GM18907 (cell line): Measurements from ENCODE around the gene PRAF2.

Source experiments
- ATAC-seq: cut with Tn5 transposase; IDR thresholded peaks from one replicate; pipeline ENCODE4 v1.9.1; 2021; ENCODE audit warnings: mild to moderate bottlenecking, moderate library complexity; ENCODE audit not compliant: unreplicated experiment

Gene PRAF2

DNA sequence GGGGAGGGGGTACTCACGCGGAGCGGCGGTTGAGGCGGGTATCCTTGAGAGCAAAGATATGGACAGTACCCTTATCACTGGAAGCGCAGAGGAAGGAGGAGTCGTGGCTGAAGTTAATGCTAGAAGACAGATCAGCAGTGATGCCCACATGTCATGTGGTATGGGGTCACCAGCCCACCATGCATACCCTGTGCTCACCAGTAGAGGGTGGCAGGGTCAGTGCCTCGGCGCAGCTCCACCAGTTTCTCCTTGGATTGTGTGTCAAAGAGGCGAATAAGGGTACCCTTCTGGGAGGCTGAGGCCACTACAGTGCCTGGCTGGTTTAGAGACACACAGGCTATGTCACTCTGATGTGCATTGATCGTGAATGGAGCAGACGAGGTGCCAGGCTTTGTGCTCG is 1.5 kb upstream of the PRAF2 start:
- no peak for ATAC-seq

- ATAC-seq: no peak
Measured at GRCh38 chrX:49072712-49073095, 1.1 kb downstream of the PRAF2 start.

GRCh38 chrX:49071877-49072711 is 1.7 kb downstream of the PRAF2 start:
- no peak for ATAC-seq

GRCh38 chrX:49070988-49071387 is 2.8 kb downstream of the PRAF2 start:
- no peak for ATAC-seq

GRCh38 chrX:49069038-49069437 is 4.8 kb downstream of the PRAF2 start:
- ATAC-seq: no peak

DNA sequence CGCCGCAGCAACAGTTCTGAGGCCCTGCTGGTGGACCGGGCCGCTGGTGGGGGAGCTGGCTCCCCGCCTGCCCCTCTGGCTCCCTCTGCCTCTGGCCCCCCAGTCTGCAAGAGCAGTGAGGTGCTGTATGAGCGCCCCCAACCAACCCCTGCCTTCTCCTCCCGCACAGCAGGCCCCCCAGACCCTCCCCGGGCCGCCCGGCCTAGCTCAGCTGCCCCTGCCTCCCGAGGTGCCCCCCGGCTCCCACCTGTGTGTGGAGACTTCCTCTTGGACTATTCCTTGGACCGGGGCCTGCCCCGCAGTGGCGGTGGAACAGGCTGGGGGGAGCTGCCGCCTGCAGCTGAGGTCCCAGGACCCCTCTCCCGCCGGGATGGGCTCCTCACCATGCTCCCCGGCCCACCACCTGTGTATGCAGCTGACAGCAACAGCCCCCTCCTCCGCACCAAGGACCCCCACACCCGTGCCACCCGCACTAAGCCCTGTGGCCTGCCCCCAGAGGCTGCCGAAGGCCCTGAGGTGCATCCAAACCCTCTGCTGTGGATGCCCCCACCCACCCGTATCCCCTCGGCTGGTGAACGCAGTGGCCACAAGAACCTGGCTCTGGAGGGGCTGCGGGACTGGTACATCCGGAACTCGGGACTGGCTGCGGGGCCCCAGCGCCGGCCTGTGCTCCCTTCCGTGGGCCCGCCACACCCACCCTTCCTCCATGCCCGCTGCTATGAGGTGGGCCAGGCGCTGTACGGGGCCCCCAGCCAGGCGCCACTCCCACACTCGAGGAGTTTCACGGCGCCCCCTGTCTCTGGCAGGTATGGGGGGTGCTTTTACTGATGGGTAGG is 6.3 kb downstream of the PRAF2 start:
- no peak for ATAC-seq

GRCh38 chrX:49066690-49067089 is 7.1 kb downstream of the PRAF2 start:
- ATAC-seq: no peak

DNA sequence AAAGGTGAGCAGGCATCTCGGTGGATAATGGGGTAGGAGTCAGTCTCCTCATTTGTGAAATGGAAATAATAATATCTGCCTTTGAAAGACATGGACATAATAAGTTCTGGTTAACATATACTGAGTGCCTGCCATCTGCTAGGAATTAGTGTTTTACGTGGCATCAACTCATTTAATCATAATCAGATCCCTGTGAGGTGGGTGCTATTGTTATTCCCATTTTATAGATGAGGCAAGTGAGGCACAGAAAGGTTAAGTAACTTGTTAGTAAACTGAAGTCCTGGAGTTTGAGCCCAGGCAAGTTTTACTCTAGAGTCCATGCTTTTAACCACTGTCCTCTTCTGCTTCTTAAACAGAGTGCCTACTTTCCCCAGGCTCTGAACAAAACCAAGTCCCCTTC is 7.5 kb downstream of the PRAF2 start:
- no peak for ATAC-seq

- ATAC-seq: no peak
Measured at GRCh38 chrX:49064735-49065134, 9.1 kb downstream of the PRAF2 start.

- no peak for ATAC-seq
Measured at GRCh38 chrX:49064303-49064702, 9.5 kb downstream of the PRAF2 start.

DNA sequence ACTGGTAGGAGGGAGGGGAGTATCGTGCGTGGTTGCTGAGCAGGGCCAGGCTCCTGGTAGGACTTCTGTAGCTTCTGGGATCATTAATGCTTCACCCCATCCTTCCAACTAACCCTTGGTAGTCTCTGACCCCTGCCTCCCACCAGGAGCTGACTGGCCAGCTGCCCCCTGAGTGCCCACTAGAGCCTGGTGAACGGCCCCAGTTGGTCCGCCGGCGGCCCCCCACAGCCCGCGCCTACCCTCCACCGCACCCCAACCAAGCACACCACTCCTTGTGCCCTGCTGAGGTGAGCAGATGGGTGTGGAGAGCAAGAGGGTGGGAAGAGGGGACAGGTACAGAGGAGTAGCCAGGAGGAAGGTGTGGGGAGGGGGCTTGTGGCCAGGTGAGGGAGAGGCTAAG is 10.1 kb downstream of the PRAF2 start:
- no peak for ATAC-seq

- no peak for ATAC-seq
Measured at GRCh38 chrX:49061916-49062315, 11.9 kb downstream of the PRAF2 start.

DNA sequence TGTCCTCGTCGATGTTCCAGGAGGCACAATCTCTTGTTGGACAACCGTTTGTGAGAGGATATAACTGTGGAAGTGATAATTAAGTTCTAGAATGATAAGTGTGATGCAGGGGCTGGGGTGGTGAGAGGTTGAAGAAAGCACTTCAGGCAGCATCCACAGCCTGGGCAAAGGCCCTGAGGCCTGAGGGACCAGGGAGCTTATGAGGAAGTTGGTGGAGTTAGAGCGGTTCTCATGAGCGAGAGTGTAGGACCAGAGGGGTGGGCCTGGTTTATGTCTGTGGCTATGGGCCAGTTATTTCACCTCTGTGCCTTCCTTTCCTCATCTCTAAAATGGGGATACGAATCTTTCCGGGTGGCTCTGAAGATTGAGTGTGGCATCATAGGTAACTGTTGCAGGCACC is 12.3 kb downstream of the PRAF2 start:
- ATAC-seq: no peak

GRCh38 chrX:49060914-49061313 is 12.9 kb downstream of the PRAF2 start:
- no peak for ATAC-seq

DNA sequence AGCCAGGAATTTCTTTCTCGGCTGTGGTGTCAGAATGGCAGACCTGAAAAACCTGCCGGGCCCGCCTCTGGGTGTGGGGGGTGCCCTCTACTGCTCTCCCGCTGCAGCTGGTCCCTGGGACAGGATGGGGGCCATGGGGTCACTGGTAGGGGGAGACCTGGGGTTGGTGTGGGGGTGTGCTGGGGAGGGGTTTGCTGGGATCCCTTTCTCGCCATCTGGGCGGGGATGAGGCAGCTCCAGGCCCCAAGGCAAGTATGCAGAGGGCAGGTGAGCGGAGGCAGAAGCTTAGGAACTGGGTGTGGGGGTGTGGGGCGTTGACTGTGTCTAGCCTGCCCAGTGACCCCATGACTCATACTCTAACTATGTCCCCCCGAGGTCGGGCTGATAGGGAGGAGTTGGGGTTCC is 14.1 kb downstream of the PRAF2 start:
- no peak for ATAC-seq

DNA sequence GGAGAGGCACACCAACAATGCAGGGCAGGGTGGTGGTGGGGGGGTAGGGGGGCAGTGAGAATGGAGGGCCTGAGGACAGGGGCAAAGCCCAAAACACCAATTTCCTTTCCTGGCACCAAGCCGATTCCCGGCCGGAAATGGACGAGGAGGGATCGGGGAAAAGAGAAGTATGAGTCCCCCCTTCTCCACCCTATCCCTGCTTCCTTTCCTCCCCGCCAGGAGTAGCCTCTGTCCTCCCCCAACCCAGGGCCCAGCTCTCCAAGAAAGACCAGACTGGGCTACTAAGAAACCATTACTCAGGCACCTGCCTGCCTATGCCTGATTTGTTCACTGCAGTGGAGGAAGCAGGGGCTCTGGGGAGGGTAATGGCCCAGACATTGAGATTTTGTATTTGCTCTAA is 14.6 kb downstream of the PRAF2 start:
- ATAC-seq: no peak

- ATAC-seq: no peak
Measured at GRCh38 chrX:49058794-49059193, 15.0 kb downstream of the PRAF2 start, which contains the start of gene CCDC120. Gene CCDC120 (plus strand): TSS chrX:49058999. CDS start chrX:49062042, 3,043 bp downstream.

DNA sequence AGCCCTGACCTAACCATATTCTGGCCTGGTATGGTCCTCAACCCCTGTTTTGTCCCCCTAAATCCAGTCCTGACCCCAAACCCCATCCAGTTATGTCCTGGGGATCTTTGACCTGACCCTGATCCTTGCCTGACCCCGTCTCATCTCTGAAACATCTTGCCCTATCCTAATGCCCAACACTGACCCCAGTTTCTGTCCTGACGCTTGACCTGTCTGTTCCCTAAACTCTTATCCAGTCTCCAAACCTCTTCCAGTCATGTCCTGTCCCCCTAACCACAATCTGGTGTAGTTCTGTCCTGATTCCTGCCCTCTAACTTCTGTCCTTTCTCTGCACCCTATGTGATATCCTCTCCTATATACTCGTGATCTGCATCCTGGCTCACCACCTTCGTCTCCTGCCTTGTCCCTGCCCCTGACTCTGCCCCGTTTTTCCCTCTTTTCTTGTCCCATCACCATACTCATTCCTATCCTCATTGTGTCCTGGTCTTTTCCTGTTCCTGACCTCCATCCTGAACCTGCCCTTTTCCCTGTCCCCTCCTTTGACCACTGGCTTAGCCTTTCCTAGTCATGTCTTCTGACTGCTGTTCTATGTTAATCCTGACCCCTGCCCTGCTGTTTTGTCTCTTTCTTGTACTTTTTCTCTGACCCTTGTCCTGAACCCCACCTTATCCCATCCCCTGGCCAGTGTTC is 19.6 kb downstream of the PRAF2 start:
- ATAC-seq: no peak

DNA sequence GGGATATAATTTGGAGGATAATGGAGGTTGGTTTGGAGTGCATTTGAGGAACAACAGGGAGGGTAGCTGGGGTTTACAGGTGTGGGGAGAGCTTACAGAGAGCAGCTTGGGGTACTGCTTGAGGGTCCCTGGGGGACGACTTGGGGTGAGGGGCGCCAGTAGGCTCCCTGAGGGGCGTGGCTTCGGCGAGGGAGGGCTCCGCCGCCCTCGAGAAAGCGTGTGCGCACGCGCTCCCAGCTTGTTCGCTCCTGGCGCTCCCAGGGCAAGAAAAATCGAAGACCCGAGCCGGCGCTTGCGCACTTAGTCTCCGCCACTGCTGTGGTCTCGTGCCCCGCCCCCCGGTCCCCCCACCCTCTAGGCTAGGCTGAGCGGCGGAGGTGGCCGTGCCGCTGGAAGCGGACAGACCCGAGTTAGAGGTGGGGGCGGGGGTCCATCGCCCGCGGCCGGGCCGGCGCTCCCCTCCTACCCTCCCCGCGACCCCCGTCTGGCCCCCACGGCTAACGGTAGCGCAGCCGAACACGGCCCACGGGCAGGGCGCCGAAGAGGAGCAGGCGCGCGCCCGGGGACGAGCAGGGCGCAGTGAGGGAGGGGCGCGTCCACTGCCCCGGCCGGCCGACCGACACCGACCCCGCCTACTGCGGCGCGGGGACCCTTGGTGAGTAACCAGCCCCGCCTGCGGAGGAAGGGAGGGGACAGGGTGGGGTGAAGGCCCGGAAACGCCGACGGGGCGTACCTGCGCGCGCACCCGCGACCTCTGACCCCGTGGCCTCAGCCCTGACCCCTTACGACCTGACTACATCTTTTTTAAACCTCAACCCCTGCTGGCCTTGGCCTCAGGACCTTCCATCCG is 20.4 kb downstream of the PRAF2 start:
- peak; percentile 60 for ATAC-seq

DNA sequence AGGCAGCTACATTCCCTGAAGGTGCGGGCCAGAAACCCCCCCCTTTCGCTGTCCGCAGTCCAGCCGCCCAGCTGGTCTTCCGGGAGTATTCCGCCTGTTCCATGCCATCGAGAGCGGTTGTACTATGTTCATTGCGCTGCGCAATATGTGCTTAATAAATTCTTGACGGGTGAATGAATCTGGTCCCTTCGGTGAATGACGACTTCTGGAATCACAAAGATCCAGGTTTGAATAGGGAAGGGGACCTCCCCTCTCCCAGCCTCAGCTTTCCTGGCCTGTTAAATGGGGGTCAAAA is 29.9 kb downstream of the PRAF2 start:
- no peak for ATAC-seq
